ENCODE measurements around the gene PDZD8.

Gene PDZD8

GRCh38 chr10:117324367-117324766, 50.9 kb downstream of the PDZD8 start:
- no peak for TF ChIP-seq CTCF (IDR thresholded peaks at IDR 0.05; ENCODE audit: borderline replicate concordance, control extremely low read depth, extremely low read depth, insufficient read depth, missing control alignments)
- no peak for DNase-seq (ENCODE audit: low spot score)
- in situ Hi-C loops (cut with MboI; ENCODE audit: low sequenced_read_pairs, unreplicated experiment) = no loop called here

- no peak for DNase-seq (ENCODE audit: low spot score)
- in situ Hi-C loops (cut with MboI; ENCODE audit: low sequenced_read_pairs, unreplicated experiment) = no loop called here
Measured at GRCh38 chr10:117322260-117322659, 53.0 kb downstream of the PDZD8 start.

GRCh38 chr10:117320050-117320665, 55.1 kb downstream of the PDZD8 start:
- in situ Hi-C loops (cut with MboI; ENCODE audit: low sequenced_read_pairs, unreplicated experiment) = no loop called here
- peak; percentile 7 for DNase-seq (ENCODE audit: low spot score)
- TF ChIP-seq CTCF (IDR thresholded peaks at IDR 0.05; ENCODE audit: borderline replicate concordance, control extremely low read depth, extremely low read depth, insufficient read depth, missing control alignments) = peak; percentile 52

More at GRCh38 chr10:117322260-117322659, 53.0 kb downstream of the PDZD8 start:
- TF ChIP-seq CTCF (IDR thresholded peaks at IDR 0.05; ENCODE audit: borderline replicate concordance, control extremely low read depth, extremely low read depth, insufficient read depth, missing control alignments) = no peak

- in situ Hi-C loops (cut with MboI; ENCODE audit: low sequenced_read_pairs, unreplicated experiment) = no loop called here
- TF ChIP-seq CTCF (IDR thresholded peaks at IDR 0.05; ENCODE audit: borderline replicate concordance, control extremely low read depth, extremely low read depth, insufficient read depth, missing control alignments) = no peak
- DNase-seq (ENCODE audit: low spot score) = no peak
Measured at GRCh38 chr10:117318909-117319308, 56.3 kb downstream of the PDZD8 start.

- DNase-seq (ENCODE audit: low spot score) = no peak
- in situ Hi-C loops (cut with MboI; ENCODE audit: low sequenced_read_pairs, unreplicated experiment) = no loop called here
- TF ChIP-seq CTCF (IDR thresholded peaks at IDR 0.05; ENCODE audit: borderline replicate concordance, control extremely low read depth, extremely low read depth, insufficient read depth, missing control alignments) = no peak
Measured at GRCh38 chr10:117316701-117317100, 58.5 kb downstream of the PDZD8 start.

GRCh38 chr10:117313641-117314040, 61.6 kb downstream of the PDZD8 start:
- in situ Hi-C loops (cut with MboI; ENCODE audit: low sequenced_read_pairs, unreplicated experiment) = no loop called here
- TF ChIP-seq CTCF (IDR thresholded peaks at IDR 0.05; ENCODE audit: borderline replicate concordance, control extremely low read depth, extremely low read depth, insufficient read depth, missing control alignments) = no peak
- DNase-seq (ENCODE audit: low spot score) = no peak
